GM21515 (cell line): ENCODE measurements around the gene TCF25.
A peak's percentile ranks its signal among the peaks of the same experiment; 100 is the strongest.
"Not testable (repeated sequence)": the region's sequence is repeated elsewhere in the genome, so short reads cannot be mapped to it uniquely, and the experiment has no call there.

Source experiments
- ATAC-seq: cut with Tn5 transposase; IDR thresholded peaks from one replicate; pipeline ENCODE4 v1.9.1; 2021; ENCODE audit not compliant: unreplicated experiment

Gene TCF25, protein sequence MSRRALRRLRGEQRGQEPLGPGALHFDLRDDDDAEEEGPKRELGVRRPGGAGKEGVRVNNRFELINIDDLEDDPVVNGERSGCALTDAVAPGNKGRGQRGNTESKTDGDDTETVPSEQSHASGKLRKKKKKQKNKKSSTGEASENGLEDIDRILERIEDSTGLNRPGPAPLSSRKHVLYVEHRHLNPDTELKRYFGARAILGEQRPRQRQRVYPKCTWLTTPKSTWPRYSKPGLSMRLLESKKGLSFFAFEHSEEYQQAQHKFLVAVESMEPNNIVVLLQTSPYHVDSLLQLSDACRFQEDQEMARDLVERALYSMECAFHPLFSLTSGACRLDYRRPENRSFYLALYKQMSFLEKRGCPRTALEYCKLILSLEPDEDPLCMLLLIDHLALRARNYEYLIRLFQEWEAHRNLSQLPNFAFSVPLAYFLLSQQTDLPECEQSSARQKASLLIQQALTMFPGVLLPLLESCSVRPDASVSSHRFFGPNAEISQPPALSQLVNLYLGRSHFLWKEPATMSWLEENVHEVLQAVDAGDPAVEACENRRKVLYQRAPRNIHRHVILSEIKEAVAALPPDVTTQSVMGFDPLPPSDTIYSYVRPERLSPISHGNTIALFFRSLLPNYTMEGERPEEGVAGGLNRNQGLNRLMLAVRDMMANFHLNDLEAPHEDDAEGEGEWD

DNA sequence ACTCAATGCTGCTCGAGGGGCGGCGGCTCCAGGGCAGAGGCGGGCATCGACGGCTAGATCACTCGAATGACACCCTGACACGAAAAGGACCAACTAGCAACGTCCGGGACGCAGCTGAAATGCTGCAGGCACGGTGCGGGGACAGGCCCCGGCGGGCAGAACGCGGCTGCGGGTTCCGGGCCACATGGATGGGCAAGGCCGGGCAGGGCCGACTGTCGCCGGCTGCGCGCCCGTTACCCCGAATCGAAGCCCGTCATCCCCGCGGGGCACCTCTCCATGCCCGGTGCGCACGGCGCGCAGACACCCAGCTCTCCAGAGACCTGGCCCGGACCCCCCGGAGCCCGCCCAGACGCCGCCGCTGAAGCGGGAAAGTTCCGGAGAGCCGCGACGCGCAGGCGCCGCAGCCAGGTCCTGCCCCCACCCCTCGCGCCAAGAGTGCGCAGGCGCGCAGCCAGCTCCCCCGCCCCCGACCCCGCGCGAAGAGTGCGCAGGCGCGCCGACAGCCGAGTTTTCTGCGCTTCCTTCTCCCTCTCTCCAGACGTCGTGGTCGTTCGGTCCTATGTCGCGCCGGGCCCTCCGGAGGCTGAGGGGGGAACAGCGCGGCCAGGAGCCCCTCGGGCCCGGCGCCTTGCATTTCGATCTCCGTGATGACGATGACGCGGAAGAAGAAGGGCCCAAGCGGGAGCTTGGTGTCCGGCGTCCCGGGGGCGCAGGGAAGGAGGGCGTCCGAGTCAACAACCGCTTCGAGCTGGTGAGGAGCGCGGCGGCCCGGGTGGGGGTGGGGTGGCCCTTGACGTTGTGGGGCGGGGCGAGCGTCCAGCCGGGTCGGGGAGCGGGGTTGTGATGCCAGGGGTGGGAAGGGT lies at the start of gene TCF25:
Gene TCF25, plus strand, starts transcription at position 484 of the 863 bp plus-strand sequence. Its CDS starts 76 bp downstream, at position 560.
- peak; percentile 41 for ATAC-seq

DNA sequence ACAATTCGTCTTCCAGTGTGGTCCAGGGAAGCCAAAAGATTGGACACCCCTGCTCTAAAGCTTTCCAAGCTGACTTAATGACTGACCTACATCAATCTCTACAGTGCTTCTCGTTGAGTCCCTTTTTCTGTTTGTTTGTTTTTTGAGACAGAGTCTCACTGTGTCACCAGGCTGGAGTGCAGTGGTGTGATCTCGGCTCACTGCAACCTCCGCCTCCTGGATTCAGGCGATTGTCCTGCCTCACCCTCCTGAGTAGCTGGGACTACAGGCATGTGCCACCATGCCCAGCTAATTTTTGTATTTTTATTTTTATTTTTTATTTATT lies 49.6 kb upstream of the TCF25 start:
- not testable (repeated sequence) for ATAC-seq

DNA sequence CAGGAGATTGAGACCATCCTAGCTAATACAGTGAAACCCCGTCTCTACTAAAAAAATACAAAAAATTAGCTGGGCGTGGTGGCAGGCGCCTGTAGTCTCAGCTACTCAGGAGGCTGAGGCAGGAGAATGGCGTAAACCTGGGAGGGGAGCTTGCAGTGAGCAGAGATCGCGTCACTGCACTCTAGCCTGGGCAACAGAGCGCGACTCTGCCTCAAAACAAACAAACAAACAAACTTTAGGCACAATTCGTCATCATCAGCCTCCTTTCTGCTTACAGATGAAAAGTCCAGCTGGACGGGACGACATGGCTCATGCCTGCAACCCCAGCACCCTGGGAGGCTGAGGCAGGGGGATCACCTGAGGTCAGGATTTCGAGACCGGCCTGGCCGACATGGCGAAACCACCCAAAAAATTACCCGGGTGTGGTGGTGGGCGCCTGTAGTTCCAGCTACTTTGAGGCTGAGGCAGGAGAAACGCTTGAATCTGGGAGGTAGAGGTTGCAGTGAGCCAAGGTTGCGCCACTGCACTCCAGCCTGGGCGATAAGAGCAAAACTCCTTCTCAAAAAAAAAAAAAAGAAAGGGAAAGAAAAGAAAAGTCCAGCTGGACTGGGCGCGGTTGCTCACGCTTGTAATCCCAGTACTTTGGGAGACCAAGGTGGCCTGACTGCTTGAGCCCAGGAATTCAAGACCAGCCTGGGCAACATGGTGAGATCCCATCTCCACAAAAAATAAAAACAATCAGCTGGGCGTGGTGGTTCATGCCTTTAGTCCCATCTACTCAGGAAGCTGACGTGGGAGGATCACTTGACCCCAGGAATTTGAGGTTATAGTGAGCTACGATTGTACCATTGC lies 46.6 kb upstream of the TCF25 start:
- ATAC-seq, result no peak

DNA sequence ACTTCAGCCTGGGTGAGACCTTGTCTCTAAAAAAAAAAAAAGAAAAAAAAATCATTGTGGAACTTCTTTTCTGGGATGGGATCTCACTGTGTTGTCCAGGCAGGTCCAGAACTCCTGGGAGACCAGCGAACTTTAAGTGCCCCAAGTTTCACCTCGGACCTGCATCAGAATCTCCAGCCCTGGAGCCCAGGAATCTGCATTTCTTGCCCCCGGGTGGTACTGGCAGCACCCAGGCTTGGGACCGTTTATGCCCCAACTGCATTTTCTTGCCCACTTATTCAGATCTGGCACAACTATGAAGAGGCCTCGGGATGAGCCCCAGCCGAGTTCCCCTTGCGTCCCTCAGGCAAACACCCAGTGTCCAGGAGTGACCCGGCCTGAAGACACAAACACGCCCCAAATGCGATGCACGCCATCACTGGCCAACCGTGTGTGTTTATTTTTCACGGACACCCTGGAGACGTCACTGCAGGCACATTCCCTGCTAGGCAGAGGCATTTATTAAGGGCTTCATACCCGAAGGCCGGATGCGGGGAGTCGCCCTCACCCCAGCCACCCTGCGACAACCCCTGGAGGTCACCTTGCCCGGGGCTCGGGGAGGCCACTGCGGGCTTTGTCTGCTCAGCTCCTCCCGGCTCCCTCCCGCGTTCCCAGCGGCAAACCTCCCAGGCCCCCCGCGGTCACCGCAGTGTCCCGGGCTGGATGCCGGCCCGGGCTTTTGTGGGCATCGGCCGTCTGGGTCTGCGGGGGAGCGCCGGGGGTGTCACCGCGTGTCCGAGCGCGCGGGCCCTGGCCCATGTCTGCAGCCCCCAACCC lies 45.8 kb upstream of the TCF25 start:
- no peak for ATAC-seq

DNA sequence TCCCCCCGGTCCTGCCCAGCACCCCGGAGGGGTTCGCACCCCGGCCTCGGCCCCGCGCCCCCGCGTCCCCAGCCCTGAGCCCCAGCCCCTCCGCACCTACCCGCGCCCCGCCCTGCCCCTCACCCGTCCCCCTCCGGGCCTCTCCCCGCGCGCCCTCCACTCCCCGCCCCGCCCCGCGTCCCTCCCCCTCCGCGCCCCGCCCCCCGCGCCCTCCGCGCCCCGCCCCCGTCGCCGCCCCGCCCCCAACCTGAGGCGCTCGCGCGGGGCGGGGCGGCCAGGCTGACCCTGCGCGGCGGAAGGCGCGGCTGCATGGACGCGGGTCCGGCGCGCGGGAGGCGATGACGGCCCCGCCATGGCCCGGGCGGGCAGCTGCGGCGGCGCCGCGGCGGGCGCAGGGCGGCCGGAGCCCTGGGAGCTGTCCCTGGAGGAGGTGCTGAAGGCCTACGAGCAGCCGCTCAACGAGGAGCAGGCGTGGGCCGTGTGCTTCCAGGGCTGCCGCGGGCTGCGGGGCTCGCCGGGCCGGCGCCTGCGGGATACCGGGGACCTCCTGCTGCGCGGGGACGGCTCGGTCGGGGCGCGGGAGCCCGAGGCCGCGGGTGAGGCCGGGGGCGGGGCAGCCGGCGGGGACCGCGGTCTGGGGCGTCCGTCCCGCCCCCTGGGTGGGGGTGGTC lies 45.1 kb upstream of the TCF25 start, which contains the start of gene SPIRE2:
Gene SPIRE2, plus strand, starts transcription at position 277 of the 671 bp plus-strand sequence. Its CDS starts 76 bp downstream, at position 353.
- peak; percentile 67 for ATAC-seq

DNA sequence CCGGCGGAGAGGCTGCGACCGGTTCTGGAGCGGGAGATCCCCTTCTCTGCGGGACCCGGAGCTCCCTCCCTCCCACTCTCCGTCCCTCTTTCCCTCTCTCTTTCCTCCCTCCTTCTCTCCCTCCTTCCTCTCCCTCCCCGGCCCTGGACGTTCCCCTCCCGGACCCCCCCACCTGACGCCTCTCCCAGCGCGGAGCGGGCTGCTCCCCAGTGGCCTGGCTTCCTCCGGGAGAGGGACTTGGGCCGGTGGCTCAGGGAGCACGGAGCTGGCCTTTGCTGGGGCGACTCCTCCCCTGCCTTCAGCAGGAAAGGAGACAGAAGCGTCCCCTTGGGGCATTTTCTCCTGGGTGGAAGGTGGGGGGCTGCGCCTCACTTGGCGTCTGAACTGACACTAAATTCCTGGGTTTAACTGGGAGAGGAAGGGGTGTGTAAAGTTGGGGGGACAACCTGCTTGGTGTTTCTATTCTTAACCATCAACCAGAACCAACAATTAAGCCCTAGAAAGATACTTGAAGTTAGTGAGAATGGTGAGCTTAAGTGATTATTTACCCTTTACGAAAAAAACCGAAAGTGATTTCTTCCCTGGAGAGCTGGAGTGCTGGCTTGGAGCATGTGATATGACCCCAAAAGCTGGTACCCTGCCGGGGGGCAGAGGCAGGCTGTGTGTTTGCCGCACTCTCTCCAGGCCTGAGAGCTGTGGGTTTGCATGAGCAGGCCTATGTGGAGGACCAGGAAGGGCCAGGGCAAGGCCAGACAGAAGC lies 44.3 kb upstream of the TCF25 start:
- no peak for ATAC-seq

DNA sequence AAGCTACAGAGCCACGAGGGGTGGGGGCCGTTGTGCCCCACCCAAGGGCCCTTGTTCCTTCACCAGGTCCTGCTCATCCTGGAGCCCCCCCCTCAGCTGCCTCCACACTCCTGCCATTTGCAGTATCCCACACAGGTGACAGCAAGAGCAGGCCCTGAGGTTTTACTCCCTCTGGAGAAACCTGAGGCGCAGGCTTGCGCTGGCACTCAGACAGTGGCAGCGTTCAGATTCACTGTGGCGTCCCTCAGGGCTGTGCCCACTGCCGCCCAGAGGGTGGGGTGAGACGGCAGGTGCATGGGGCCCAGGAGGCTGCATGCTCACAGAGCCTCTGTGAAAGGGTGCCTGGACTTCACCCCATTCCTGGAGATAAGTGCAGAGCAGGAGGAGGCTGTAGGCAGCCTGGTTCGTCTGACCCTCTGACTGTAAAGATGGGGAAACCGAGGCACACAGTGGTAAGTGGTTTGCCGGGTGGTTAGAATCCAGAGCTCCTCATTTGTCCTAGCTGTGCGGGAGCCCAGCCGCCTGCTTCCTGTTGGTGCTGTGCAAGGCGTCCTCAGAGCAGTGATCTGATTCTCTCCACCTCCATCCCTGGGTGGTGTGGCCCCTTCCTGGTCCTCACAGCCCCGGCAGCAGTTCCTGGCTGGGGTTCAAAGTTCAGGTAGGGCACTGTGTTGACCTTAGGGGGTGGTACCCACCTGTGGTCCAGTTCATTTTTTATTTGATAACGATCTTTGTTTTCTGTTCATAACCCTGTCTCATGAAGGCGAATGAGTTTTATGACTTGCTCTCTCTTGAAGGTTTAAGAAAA lies 43.6 kb upstream of the TCF25 start:
- ATAC-seq, result no peak

DNA sequence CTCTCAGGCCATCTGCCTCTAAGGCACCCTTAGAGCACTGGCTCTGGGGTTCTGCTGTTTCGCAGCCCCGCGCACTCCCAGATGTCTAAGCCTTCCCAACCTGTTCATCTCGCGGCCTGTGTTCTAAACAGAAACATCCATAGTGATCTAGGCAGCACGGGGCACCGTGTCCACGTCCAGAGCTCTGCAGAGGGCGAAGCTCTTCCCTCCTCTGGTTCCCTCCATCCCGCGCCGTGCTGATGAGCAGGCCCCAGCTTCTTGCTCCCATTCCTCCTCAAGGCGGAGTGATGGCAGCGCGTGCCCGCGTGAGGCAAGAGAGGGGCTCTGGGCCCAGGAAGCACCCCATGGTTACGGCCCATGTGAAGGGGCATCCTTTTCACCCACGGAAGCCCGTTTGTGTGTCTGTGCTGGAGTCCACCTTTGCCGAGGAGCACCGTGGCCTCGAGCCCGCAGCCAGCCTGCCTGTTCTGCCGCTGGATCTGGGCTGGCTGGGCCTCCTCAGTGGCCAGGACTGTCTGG lies 41.5 kb upstream of the TCF25 start:
- no peak for ATAC-seq

DNA sequence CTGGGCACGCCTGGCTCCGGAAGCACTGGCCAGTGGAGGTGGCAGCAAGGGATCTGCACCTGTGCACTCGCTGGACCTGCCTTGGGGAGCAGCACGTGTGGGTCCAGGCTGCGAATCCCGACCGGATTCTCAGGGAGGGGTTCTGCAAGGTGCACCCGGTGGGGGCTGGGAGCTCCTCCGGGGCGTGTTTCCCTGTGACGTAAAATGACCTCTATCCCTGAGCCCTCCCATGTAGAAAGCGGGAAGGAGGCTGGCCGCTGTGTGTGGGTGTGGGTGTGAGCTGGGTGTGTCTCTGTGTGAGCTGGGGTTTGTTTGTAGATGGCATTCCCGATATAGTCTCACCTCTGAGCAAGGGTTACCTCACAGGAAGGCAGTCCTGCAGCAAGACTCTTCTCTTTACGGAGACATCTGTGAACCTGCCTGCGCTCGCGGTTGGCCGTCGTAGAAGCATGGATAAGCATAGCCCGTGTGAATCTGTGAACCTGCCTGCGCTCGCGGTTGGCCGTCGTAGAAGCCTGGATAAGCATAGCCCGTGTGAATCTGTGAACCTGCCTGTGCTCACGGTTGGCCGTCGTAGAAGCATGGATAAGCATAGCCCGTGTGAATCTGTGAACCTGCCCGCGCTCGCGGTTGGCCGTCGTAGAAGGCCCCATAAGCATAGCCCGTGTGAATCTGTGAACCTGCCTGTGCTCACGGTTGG lies 39.6 kb upstream of the TCF25 start:
- ATAC-seq, result not testable (repeated sequence)

DNA sequence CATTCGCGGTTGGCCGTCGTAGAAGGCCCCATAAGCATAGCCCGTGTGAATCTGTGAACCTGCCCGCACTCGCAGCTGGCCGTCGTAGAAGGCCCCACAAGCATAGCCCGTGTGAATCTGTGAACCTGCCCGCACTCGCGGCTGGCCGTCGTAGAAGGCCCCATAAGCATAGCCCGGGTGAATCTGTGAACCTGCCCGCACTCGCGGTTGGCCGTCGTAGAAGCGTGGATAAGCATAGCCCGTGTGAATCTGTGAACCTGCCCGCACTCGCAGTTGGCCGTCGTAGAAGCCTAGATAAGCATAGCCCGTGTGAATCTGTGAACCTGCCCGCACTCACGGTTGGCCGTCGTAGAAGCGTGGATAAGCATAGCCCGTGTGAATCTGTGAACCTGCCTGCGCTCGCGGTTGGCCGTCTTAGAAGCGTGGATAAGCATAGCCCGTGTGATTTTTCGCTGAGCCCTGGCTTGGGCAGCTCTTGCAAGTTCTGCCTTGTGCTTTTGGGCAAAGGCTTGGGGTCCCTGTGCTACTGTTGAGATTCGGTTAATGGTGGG lies 38.5 kb upstream of the TCF25 start:
- ATAC-seq, result not testable (repeated sequence)

DNA sequence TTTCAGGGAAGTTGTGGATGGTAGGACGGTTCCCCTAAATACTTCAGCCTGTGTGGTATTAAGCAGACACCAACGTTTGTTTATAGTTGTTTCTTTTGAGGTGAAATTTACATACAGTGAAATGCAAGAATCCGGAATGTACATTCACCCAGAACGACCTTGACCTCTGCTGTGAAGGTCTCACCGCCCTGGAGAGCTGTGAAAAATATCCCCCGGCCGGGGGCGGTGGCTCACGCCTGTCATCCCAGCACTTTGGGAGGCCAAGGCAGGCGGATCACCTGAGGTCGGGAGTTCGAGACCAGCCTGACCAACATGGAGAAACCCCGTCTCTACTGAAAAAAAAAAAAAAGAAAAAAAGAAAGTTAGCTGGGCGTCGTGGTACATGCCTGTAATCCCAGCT lies 36.9 kb upstream of the TCF25 start:
- ATAC-seq, result not testable (repeated sequence)

DNA sequence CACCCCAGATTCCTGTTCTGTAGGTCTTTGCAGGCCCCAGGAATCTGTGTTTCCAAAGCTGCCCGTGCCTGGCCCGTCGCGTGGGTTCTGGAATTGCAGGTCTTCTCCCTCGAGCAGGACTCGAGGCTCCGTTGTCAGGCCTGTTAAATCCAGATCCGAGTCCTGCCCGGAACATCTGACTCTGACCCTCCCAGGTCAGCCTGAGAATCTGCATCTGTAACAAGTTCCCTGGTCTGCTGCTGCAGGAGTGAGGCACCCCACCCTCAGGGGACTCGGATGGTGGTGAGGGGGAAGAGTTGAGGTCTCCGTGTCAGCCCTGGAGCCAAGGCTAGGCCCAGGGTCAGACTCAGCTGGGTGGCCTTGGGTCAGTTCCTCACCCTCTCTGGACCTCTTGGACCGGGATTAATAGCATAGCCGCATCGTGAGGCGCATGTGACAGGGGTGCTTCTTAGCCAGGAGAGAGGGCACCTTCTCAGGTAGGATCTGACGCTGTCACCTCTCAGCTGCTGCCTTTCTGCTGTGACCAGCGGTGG lies 36.3 kb upstream of the TCF25 start:
- no peak for ATAC-seq

DNA sequence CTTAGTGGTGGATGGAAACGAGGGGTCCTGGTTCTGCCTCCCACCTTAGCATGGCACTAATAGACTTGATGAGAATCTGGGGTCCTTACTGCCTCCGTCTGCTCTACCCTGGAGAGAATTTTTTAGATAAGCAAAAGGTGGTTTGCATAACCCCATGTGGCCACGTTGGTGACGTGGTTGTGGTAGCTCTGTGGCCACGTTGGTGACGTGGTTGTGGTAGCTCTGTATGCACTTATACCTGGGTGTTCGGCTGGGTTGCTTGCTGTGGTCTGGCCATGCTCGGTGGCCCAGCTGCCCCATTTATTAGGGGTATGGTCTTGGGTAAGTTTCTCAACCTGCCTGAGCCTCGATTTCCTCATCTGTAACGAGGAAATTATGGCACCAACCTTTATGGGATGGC lies 32.1 kb upstream of the TCF25 start:
- no peak for ATAC-seq

DNA sequence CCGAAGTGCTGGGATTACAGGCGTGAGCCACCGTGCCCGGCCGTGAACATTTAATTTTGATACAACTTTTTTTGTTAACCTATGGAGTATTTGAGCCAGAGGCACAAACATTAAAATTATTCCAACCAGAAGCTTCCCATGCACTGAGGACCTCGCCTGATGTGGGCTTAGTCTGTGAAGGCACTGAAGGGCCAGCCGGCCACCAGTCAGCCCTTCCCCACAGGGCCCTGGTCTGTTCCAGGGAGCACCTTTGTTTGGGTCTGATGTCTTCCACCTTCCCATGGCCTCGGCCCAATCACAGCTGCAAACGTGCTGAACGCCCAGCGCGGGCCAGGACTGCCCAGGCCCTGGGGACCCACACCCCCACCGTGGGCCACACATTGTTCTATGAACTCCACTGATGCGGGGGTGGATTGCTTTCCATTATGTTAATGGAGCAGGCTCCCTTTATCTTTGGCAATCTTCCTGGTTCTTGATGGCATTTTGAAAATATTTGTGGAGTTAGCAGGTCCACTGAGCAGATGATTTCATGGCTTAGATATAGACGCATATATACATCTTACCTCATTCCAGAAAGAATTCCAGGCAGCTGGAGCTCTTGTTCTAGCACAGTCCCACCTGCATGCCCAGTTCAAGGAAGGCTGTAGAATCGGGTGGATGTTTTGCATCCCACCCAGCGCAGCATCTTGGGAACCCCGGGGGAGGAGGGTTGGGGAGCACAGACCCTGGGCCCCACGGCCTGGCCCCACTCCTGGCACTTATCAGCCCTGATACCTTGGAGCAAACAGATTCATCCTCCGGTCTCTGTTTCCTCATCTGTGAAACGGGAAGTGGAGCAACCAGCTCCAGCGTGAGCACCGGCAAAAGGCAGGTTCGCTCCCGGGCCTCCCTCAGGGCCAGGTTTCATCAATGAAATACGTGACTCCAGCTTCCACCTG lies 30.7 kb upstream of the TCF25 start:
- ATAC-seq, result no peak
